Measurements from ENCODE around the gene RSU1.
"Not testable (repeated sequence)": the region's sequence is repeated elsewhere in the genome, so short reads cannot be mapped to it uniquely, and the experiment has no call there.

Gene RSU1

GRCh38 chr10:16817125-16818019 is at the start of gene RSU1:
Gene RSU1 (minus strand): TSS chr10:16817424. CDS start chr10:16817081, 343 bp downstream.
- peak; percentile 100 for DNase-seq

- no peak for DNase-seq
Measured at GRCh38 chr10:16866541-16867275, 49.5 kb upstream of the RSU1 start.

GRCh38 chr10:16865766-16866165 is 48.5 kb upstream of the RSU1 start:
- DNase-seq: no peak

GRCh38 chr10:16863766-16864165 is 46.5 kb upstream of the RSU1 start:
- DNase-seq: no peak

GRCh38 chr10:16857419-16857818 is 40.2 kb upstream of the RSU1 start:
- no peak for DNase-seq

- DNase-seq: no peak
Measured at GRCh38 chr10:16856567-16856966, 39.3 kb upstream of the RSU1 start.

GRCh38 chr10:16856092-16856491 is 38.9 kb upstream of the RSU1 start:
- DNase-seq: no peak

- DNase-seq: no peak
Measured at GRCh38 chr10:16854623-16855022, 37.4 kb upstream of the RSU1 start.

- no peak for DNase-seq
Measured at GRCh38 chr10:16853809-16854208, 36.6 kb upstream of the RSU1 start.

- DNase-seq: no peak
Measured at GRCh38 chr10:16853201-16853600, 36.0 kb upstream of the RSU1 start.

- no peak for DNase-seq
Measured at GRCh38 chr10:16852624-16853023, 35.4 kb upstream of the RSU1 start.

- no peak for DNase-seq
Measured at GRCh38 chr10:16848562-16849154, 31.4 kb upstream of the RSU1 start.

GRCh38 chr10:16847644-16848043 is 30.4 kb upstream of the RSU1 start:
- DNase-seq: no peak

GRCh38 chr10:16845248-16845647 is 28.0 kb upstream of the RSU1 start:
- DNase-seq: no peak

- DNase-seq: no peak
Measured at GRCh38 chr10:16843252-16843870, 26.1 kb upstream of the RSU1 start.

GRCh38 chr10:16835228-16835627 is 18.0 kb upstream of the RSU1 start:
- DNase-seq: no peak

- no peak for DNase-seq
Measured at GRCh38 chr10:16832351-16833080, 15.3 kb upstream of the RSU1 start.

GRCh38 chr10:16828701-16829175 is 11.5 kb upstream of the RSU1 start:
- no peak for DNase-seq

- peak; percentile 64 for DNase-seq
Measured at GRCh38 chr10:16828114-16828568, 10.9 kb upstream of the RSU1 start.

- not testable (repeated sequence) for DNase-seq
Measured at GRCh38 chr10:16827474-16827873, 10.2 kb upstream of the RSU1 start.

GRCh38 chr10:16822726-16823360 is 5.6 kb upstream of the RSU1 start:
- no peak for DNase-seq

- DNase-seq: no peak
Measured at GRCh38 chr10:16822027-16822426, 4.8 kb upstream of the RSU1 start.
